ENCODE measurements around the gene NRGN.

NRGN gene

GRCh38 chr11:124791626-124792341 lies 52.0 kb downstream of the NRGN start:
- DNase-seq: peak; percentile 18

DNA sequence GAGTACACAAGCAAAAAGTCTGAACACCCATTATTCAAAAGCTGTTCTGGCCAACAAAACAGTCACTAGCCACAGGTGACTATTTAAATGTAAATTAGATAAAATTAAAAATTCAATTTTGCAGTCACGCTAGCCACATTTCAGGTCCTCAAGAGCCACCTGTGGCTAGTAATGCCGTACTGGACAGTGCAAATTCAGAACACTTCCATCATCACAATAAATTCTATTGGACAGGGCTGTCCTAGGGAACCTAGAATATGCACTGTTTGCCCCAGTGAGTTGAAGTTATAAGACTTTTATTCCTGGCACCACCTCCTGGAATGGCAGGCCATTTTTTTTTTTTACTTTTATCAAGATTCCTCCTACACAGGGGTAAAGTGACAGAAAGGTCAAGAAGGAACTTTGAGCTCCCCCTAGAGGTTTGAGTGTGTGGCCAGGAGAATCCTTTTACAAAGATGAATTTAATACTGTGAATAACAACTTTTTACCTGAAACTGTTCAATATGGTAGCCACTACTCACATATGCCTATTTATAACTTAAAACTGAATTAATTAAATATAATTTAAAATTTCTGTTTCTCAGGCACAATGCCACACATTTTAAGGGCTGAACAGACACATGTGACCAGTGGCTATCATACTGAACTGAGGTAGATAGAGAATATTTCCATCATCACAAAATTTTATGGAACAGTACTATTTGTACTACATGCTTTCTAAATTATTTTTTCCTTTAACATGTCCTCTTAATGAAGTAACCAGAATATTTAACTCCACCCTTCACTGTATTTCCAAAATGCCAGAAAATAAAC lies 53.9 kb downstream of the NRGN start:
- DNase-seq: peak; percentile 29

DNA sequence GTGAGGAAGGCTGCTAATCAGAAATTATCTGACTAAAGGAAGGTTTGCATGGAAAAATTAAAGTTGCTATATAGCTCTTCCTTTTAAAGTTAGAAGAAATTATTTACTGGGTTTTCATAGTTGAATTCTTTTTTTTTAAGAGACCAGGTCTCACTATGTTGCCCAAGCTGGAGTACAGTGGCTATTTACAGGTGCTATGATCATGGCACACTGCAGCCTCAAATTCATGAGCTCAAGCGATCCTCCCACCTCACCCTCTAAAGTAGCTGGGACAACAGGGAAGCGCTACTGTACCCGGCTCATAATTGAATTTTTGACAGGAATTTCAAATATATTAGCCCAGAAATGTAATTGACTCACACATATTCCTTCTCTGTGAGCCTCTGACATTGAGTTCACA lies 56.6 kb downstream of the NRGN start:
- DNase-seq: no peak
